NCI-H1694 treated with DMSO at 0.1 percent for 48 hours (cell line): Measurements from ENCODE around the gene ZNRD2.
"Not testable (repeated sequence)": the region's sequence is repeated elsewhere in the genome, so short reads cannot be mapped to it uniquely, and the experiment has no call there.

Experiments used
- DNase-seq: peaks from one replicate; lab custom pipeline; 2025; lab: John Stamatoyannopoulos, UW

The ZNRD2 gene

GRCh38 chr11:65555693-65556231 is 14.5 kb upstream of the ZNRD2 start:
- DNase-seq = no peak

GRCh38 chr11:65556470-65557279 is 13.6 kb upstream of the ZNRD2 start:
- DNase-seq = no peak

- no peak for DNase-seq
Observed at GRCh38 chr11:65557280-65558001, 12.8 kb upstream of the ZNRD2 start.

- no peak for DNase-seq
Observed at GRCh38 chr11:65558002-65558929, 12.0 kb upstream of the ZNRD2 start, which contains the start of gene LTBP3. LTBP3 (minus strand) TSS chr11:65558359; CDS start chr11:65557959, 400 bp downstream.

GRCh38 chr11:65558930-65559509 is 11.3 kb upstream of the ZNRD2 start:
- DNase-seq = no peak

- DNase-seq = no peak
Observed at GRCh38 chr11:65559535-65559934, 10.7 kb upstream of the ZNRD2 start.

GRCh38 chr11:65559951-65560537 is 10.2 kb upstream of the ZNRD2 start:
- peak; percentile 22 for DNase-seq

- peak; percentile 67 for DNase-seq
Observed at GRCh38 chr11:65560555-65561418, 9.5 kb upstream of the ZNRD2 start.

- DNase-seq = no peak
Observed at GRCh38 chr11:65562020-65562419, 8.3 kb upstream of the ZNRD2 start.

GRCh38 chr11:65562788-65563187 is 7.5 kb upstream of the ZNRD2 start:
- DNase-seq = no peak

- DNase-seq = no peak
Observed at GRCh38 chr11:65563601-65564000, 6.7 kb upstream of the ZNRD2 start.

- not testable (repeated sequence) for DNase-seq
Observed at GRCh38 chr11:65564879-65565559, 5.3 kb upstream of the ZNRD2 start.

- DNase-seq = no peak
Observed at GRCh38 chr11:65565624-65566453, 4.4 kb upstream of the ZNRD2 start.

- no peak for DNase-seq
Observed at GRCh38 chr11:65569164-65569972, 909 bp upstream of the ZNRD2 start.

- DNase-seq = no peak
Observed at GRCh38 chr11:65571420-65571819, 1.1 kb downstream of the ZNRD2 start.

GRCh38 chr11:65571940-65572339 is 1.7 kb downstream of the ZNRD2 start:
- no peak for DNase-seq

GRCh38 chr11:65572356-65573051 is 2.2 kb downstream of the ZNRD2 start, which contains the start of gene FAM89B:
FAM89B (plus strand) TSS chr11:65572538; CDS start chr11:65572670, 132 bp downstream.
- peak; percentile 60 for DNase-seq
